GM18951 (cell line): ENCODE data around the gene RBMS1.

Source experiments
- POLR2A ChIP-seq: IDR thresholded peaks from 4 replicates; pipeline ENCODE4 v1.6.1; 2011; ENCODE audit warnings: mild to moderate bottlenecking; ENCODE audit not compliant: insufficient read length, insufficient read depth; ENCODE audit errors: extremely low read depth
- in situ Hi-C: fragments of 300-500 bp; cut with MboI; formaldehyde crosslinking; loops from one replicate; pipeline ENCODE4 v1.12.0; 2022; ENCODE audit warnings: low sequenced_read_pairs, mixed read lengths, inconsistent platforms; ENCODE audit not compliant: unreplicated experiment

RBMS1 gene

DNA sequence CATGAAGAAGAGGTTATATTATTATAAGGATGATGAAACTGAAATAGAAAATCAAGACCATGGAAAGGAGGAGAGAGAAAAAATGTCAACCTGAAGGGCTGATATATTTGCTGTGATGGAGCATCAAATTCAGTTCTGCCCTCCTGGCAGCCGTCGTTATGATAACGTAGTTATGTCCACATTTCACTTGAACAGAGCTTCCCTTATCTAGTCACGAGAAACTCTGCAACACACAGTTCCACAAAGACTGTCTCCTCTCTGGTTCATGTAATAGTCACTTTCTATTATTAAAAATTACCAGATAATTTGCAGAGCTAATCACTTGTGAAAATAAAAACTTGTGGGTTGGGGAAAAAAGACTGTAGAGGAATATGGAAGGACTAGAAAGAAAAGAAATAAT, 19.5 kb upstream of the RBMS1 start:
- in situ Hi-C loops: no loop called here
- TF ChIP-seq POLR2A: no peak

DNA sequence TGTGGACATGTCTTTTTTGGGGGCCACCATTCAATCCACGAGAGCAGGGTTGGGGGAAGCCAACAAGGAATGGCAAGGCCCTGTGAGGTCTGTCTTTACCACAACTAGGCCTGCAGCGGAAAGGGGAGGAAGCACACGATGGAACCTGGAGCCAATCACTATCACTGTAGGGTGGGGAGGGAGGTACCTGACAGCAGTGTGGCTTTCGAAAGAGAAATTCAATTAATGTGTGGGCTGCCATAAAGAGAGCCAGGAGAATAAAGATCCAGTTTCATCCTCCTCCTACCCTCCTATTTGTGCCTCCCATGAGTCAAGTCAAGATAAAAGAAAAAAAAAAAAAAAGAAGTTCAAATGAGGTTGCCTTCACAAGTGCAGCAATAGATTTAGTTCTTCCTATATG, 18.9 kb upstream of the RBMS1 start:
- no peak for TF ChIP-seq POLR2A
- in situ Hi-C loops: no loop called here

DNA sequence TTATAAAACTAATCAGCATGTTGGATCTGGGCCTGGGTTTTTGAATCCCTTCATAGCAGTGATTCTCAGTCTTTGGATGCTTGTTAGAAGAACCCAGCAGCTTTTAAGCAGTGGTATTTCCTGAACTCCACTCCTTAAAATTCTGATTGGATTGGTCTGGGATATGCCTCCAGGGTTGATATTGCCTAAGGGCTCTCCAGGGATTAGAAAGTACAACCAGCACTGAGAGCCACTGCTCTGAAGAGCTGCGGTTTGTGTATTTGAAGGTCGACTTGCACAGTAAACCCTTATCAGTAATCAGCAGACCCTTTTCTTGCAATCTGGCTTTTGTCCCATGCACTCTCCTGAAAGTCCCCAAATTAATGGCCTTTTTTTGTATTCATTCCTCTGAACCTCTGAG, 17.0 kb upstream of the RBMS1 start:
- in situ Hi-C loops: no loop called here
- TF ChIP-seq POLR2A: no peak

DNA sequence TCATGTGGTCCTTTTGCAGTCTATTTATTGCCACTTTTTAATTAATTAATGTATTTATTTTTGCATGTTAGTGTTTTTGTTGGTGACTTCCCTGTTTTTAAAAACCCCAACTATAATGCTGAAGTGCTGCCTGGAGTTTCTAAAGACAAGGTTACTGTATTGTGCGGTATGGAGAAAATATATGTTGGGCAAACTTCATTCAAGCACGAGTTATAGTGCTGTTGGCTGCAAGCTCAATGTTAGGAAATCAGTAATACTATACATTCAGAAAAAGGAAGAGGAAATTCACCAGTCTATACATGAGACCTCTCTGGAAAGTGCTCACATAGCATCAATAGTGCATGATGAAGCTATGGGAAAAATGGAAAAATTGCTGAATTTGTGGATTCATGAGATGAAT, 15.4 kb upstream of the RBMS1 start:
- in situ Hi-C loops: no loop called here
- TF ChIP-seq POLR2A: no peak

DNA sequence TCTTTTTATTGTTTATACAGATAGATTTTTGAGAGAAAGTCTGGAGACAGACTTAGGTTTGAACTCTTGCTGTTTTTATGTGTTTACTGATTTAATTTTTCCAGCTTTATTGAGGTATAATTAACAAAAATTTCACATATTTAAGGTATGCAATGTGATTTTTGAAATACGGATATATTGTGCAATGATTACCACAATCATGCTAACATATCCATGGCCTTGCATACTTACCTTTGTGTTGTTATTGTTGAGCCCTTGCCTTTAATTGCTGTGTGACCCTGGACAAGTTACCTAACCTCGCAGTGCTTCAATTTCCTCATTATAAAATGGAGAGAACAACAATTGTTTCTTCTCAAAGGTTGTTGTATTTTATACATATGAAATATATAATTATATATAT, 13.9 kb upstream of the RBMS1 start:
- no peak for TF ChIP-seq POLR2A
- in situ Hi-C loops: no loop called here

DNA sequence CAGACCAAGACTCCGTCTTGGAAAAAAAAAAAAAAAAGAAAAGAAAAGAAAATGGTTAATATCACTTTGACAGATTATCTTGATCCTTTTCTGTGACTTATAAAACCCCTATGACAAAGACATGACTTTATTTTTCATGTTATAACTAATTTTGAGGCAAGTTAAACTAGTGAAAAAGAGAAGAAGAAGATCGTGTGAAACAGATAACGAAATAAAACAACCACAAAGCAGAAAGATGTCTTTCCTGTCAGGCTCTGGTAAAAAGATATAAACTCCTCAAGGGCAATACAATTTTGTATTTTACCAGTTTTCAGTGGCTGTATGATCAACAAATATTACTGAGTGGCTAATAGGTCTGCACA, 13.4 kb upstream of the RBMS1 start:
- in situ Hi-C loops: no loop called here
- TF ChIP-seq POLR2A: no peak

DNA sequence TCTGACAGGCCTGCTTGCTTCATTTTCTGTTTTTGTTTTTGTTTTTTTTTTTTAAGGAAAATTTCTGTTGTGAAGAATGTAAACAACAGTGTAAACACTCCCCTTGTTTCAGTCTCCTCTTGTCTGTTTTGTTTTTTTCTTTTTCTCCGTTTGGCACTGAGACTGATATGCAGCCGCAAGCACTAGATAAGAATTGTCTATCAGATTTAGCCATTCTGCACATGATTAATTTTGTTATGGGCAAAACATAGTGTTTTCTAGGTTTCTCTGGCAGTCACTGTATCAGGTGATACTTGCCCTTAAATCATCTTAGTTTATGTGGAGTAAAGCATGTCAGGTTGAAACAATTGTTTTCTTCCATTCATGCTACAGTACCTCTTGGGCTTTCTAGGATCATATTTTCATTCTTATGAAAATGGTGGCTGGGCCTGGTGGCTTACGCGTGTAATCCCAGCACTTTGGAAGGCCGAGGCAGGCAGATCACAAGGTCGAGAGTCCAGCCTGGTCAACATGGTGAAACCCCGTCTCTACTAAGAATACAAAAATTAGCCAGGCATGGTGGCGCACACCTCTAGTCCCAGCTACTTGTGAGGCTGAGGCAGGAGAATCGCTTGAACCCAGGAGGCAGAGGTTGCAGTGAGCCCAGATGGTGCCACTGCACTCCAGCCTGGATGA, 12.9 kb upstream of the RBMS1 start:
- TF ChIP-seq POLR2A: no peak
- in situ Hi-C loops: no loop called here

DNA sequence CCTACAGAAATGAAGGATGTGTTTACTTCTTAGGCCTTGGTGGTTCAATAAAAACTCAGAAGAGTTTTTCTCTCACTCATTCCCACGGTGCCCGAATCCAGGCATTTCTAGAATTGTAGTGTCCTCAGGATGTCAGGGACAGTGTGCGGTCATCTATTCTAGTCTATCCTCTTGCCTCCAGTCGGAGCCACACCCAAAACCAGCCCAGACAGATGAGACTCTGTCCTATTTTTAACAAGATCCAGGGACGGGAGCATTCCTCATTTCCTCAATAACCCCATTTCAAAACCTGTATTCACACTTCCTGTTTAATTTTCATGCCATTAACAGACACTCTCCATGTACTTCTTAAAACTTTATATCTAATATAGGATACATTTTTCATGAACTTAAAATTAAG, 11.6 kb upstream of the RBMS1 start:
- in situ Hi-C loops: no loop called here
- TF ChIP-seq POLR2A: no peak

DNA sequence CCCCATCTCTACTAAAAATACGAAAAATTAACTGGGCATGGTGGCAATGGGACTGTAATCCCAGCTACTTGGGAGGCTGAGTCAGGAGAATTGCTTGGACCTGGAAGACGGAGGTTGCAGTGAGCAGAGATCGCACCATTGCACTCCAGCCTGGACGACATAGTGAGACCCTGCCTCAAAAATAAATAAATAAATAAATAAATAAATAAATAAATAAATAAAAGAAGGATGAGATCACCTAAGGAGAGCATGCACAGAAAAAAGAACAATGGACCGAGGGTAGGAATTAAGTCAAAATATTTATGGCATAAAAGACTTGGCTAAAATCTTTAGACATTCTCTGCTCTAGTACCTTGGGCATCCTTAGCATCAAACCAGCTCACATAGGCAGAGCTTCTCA, 8.9 kb upstream of the RBMS1 start:
- in situ Hi-C loops: no loop called here
- no peak for TF ChIP-seq POLR2A

DNA sequence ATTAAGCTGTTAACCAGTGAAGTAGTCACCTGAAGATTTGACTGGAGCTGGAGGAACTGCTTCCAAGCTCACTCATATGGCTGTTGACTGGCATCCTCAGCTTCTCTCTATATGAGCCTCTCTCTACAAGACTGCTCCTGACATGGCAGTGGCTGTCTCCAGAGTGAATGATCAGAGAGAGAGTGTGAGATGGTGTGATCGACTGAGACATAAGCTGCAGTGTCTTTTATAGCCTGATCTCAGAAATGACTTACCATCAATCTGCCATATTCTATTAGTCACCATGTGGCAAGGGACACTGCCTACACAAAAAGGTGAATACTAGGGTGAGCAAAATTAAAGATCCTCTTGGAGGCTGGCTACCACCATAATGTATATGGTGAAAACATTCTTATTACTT, 7.8 kb upstream of the RBMS1 start:
- no peak for TF ChIP-seq POLR2A
- in situ Hi-C loops: no loop called here

DNA sequence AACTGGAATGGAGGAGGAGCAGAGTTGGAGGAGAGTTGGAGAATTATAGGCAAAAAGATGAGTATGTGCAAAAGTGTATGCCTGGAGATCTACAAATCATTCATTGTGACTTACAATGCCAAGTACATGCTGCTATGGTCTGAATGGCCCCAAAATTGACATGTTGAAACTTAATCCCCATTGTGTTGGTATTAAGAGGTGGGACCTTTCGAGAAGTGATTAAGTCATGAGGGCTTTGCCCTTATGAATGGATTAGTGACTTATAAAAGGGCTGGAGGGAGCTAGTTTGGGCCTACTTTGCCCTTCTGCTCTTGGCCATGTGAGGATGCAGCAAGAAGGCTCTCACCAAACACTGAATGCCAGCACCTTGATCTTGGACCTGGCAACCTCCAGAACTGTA, 6.3 kb upstream of the RBMS1 start:
- in situ Hi-C loops: no loop called here
- TF ChIP-seq POLR2A: no peak

DNA sequence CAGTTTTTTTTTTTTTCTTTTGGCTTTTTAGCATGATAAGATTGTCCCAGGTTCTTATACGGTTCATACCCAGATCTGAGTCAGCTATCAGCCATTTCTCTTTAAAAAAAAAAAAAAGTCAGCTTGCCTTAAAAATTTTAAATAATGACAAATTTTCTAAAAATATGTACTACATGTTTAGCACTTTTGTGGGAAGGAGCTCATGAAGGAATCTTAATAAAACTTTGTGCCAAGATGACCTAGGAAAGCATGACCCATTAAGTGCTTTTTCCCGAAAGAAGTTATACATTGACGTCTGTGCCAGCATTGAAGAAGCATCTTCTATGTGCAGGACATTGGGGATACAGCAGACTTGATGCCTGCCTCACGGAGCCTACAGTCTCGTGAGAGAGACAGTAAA, 4.5 kb upstream of the RBMS1 start:
- TF ChIP-seq POLR2A: no peak
- in situ Hi-C loops: no loop called here

DNA sequence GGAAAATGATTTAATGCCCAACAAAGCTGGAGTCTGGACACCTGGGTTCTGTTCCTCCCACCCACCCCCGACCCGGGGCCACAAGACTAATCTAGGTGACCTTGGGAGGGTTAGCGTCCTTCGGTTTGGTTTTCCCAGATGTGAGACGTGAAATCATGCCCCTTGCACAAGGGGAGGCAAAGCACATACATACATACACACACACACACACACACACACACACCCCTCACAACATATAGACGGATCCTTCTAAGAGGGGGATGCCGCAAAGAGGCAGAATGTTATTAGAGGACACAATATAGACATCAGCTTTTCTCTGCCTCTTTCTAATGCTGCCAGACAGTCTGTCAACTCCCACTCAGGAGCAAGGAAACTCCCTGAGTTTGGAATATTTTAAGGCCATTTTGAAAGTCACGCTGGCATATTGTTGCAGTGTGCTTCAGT, 616 bp upstream of the RBMS1 start:
- no peak for TF ChIP-seq POLR2A
- in situ Hi-C loops: no loop called here

DNA sequence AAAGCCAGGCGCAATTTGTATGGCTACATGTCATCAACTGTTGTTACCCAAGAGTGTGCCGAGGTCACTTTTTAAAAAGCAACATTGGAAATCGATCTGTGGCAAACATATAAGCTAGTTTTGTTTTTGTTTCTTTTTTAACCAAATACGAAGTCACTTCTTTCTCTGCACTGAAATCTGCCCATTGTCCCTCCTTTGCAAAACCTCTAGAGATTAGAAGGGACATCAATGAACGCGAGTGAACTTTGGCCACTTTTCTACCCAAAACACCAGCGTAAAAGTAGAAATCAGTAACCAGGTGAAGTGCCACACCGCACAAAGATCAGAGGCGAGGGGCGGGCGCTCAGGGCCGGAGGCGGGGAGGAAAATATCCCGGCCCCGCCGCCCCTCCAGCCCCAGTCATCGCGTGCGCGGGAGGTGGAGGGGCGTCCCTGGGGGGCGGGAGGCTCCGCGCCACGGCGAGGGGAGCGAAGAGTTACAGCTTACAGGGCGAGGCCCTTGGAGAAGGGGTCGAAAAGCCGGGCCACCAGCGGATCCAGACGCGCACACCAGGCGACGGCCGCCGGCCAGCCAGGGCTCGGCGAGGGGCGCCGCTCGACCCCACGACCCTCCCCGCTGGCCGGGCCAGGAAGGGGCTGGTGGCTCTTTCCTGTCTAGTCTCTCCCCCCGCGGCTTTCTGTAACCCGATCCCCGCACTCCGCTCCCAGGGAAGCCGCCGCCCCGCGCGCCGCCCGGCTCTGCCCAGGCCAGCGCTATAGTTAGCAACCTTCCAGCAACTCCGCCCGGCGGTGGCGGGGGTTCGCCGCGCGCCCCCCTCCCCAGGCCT, 993 bp downstream of the RBMS1 start:
- in situ Hi-C loops: no loop called here

More for the DNA sequence above, 993 bp downstream of the RBMS1 start:
- no peak for TF ChIP-seq POLR2A
